Measurements from ENCODE around the gene RNF14. TPM values are rescaled to one million over a fixed set of nuclear protein-coding genes. Genes with fewer than 3 reads are reported as not detected.

The RNF14 gene
- total and polyA plus RNA-seq, 7 donors: 30.7 to 70.1 (median 43.2) TPM

- no peaks in the 10 kb centered on the region for H3K27me3 ChIP-seq
- H3K4me3 ChIP-seq: no peak within 1 kb of the TSS
- peak; percentile 74 for DNase-seq
- TF ChIP-seq POLR2AphosphoS5 (IDR thresholded peaks at IDR 0.05) (peak in 3 of 4 donors; percentile 24 to 55 (median 42)), EP300 (IDR thresholded peaks at IDR 0.05) (no peak)
- peaks cover 0 to 15% (median 0%) of the 10 kb centered on the region in 4 donors for H3K4me1 ChIP-seq
- intact Hi-C loops (cut with DNase I): no loop called here
- peaks cover 0 to 8% (median 0%) of the 10 kb centered on the region in 4 donors for H3K36me3 ChIP-seq
- no peaks in the 10 kb centered on the region for H3K9me3 ChIP-seq
- WGBS, 2 donors: 31 to 56% methylated on average over 7 of the region's 7 CpGs
- peak within 1 kb of the TSS in 3 of 4 donors; percentile 31 to 64 (median 47) for H3K27ac ChIP-seq
Observed at GRCh38 chr5:141958113-141958512, 10.8 kb upstream of the RNF14 start, which contains the start of gene PCDH12. PCDH12 (minus strand) TSS chr5:141958202; CDS start chr5:141957851, 351 bp downstream.

- H3K27me3 ChIP-seq: no peaks in the 10 kb centered on the region
- WGBS, 2 donors: 67 to 73% methylated on average over 8 of the region's 8 CpGs
- intact Hi-C loops (cut with DNase I): no loop called here
Observed at GRCh38 chr5:141958546-141959172, 10.2 kb upstream of the RNF14 start.

GRCh38 chr5:141960018-141960417 is 8.9 kb upstream of the RNF14 start:
- H3K36me3 ChIP-seq: peaks cover 0 to 8% (median 0%) of the 10 kb centered on the region in 4 donors
- H3K27ac ChIP-seq: no peak overlapping the region
- DNase-seq: no peak
- H3K4me1 ChIP-seq: peaks cover 0 to 15% (median 0%) of the 10 kb centered on the region in 4 donors
- H3K9me3 ChIP-seq: no peaks in the 10 kb centered on the region
- TF ChIP-seq CTCF (IDR thresholded peaks at IDR 0.05) (no peak), EP300 (IDR thresholded peaks at IDR 0.05) (no peak), POLR2A (IDR thresholded peaks at IDR 0.05) (no peak), POLR2AphosphoS5 (IDR thresholded peaks at IDR 0.05) (no peak)
- WGBS, 2 donors: 69 to 77% methylated on average over 10 of the region's 10 CpGs
- no peaks in the 10 kb centered on the region for H3K27me3 ChIP-seq
- H3K4me3 ChIP-seq: no peak overlapping the region
- intact Hi-C loops (cut with DNase I): loop anchor here (2.0 to 5.0 kb wide), 3 partner anchors 83 to 267 kb away; partner anchors contain the start of gene PCDH1

More at GRCh38 chr5:141958546-141959172, 10.2 kb upstream of the RNF14 start:
- DNase-seq: peak; percentile 78
- Histone ChIP-seq H3K4me1 (peaks cover 0 to 15% (median 0%) of the 10 kb centered on the region in 4 donors), H3K36me3 (peaks cover 0 to 8% (median 0%) of the 10 kb centered on the region in 4 donors), H3K9me3 (no peaks in the 10 kb centered on the region), H3K27ac (peak overlapping the region in 3 of 4 donors; percentile 31 to 64 (median 47)), H3K4me3 (no peak overlapping the region)
- TF ChIP-seq POLR2AphosphoS5 (IDR thresholded peaks at IDR 0.05) (no peak), EP300 (IDR thresholded peaks at IDR 0.05) (no peak), CTCF (IDR thresholded peaks at IDR 0.05) (no peak), POLR2A (IDR thresholded peaks at IDR 0.05) (no peak)

- Histone ChIP-seq H3K4me3 (no peak overlapping the region), H3K27me3 (no peaks in the 10 kb centered on the region), H3K27ac (peak overlapping the region in 1 of 4 donors; percentile 22), H3K9me3 (no peaks in the 10 kb centered on the region), H3K4me1 (peaks cover 0 to 15% (median 0%) of the 10 kb centered on the region in 4 donors), H3K36me3 (peaks cover 0 to 7% (median 0%) of the 10 kb centered on the region in 4 donors)
- TF ChIP-seq EP300 (IDR thresholded peaks at IDR 0.05): no peak
- TF ChIP-seq POLR2AphosphoS5 (IDR thresholded peaks at IDR 0.05): no peak
- no peak for TF ChIP-seq POLR2A (IDR thresholded peaks at IDR 0.05)
- TF ChIP-seq CTCF (IDR thresholded peaks at IDR 0.05): peak; percentile 67 to 81 (median 74)
- 28 to 30% methylated on average over 14 of the region's 14 CpGs for WGBS, 2 donors
- intact Hi-C loops (cut with DNase I): loop anchor here (2.0 to 5.0 kb wide), 3 partner anchors 83 to 268 kb away; partner anchors contain the start of gene PCDH1
- DNase-seq: peak; percentile 93
Observed at GRCh38 chr5:141960449-141961323, 8.2 kb upstream of the RNF14 start.
